K562 (cell line): ENCODE data around the gene PPA2. TPM values are rescaled to one million over a fixed set of nuclear protein-coding genes. Genes with fewer than 3 reads are reported as not detected.
A peak's percentile ranks its signal among the peaks of the same experiment; 100 is the strongest.
"Not testable (repeated sequence)": the region's sequence is repeated elsewhere in the genome, so short reads cannot be mapped to it uniquely, and the experiment has no call there.

Experiments
- ATAC-seq: fragments of 200-7000 bp; cut with Tn5 transposase; 3 replicates; pipeline ENCODE4 v1.9.1; 2020; ENCODE audit warnings: moderate library complexity
- BruUV-seq: library from RNA; stranded (reverse); fragments of 400-500 nt; replicated peaks from 2 replicates; lab custom pipeline; 2021; lab: Mats Ljungman, UMichigan
- CTCF ChIA-PET: fragments of 300-600 bp; formaldehyde crosslinking; extraction: SDS; loops from one replicate; lab custom pipeline; 2021; ENCODE audit warnings: low intra/inter-chr PET ratio; lab: Yijun Ruan, JAX
- POLR2A ChIA-PET: fragments of 300-600, 350-650 bp; sonication (Branson Sonifier 250); formaldehyde crosslinking; extraction: SDS; loops from one replicate; lab custom pipeline; 2021; ENCODE audit warnings: antibody characterized with exemption, inconsistent platforms; lab: Yijun Ruan, JAX
- DNase-seq, 4 experiments: peaks; one replicate each; pipeline versions ENCODE4 v3.0.0 to v3.0.0-alpha.2; 2011 to 2018; ENCODE audit warnings: low spot score in 3 of 4, mixed read lengths in 3 of 4; ENCODE audit errors: extremely low read depth in 1 of 4
- FAIRE-seq: peaks from 2 replicates; lab custom pipeline; 2011; peaks lifted over from hg19 to GRCh38; lab: Jason Lieb, UNC
- H2AFZ ChIP-seq: 2 replicates; pipeline ENCODE4 v1.6.0; 2011; ENCODE audit warnings: low read depth, low read length, control low read depth, inconsistent platforms
- H3K27ac ChIP-seq: fragments of 200-600 bp; 3 replicates; pipeline ENCODE4 v1.8.0; 2011; ENCODE audit warnings: low read depth, mild to moderate bottlenecking, control low read depth, inconsistent platforms, low read length, moderate library complexity, mixed read lengths; ENCODE audit errors: extremely low read depth
- H3K27me3 ChIP-seq, 2 experiments: fragments of 300-600 bp in 1 of 2; 2 replicates in 1 of 2; 3 replicates in 1 of 2; pipeline versions ENCODE4 v1.6.0 to v1.8.0; 2011; ENCODE audit warnings: inconsistent platforms in 2 of 2, low read length in 2 of 2, mild to moderate bottlenecking in 1 of 2, mixed read lengths in 1 of 2, moderate library complexity in 1 of 2; ENCODE audit not compliant: control insufficient read depth in 2 of 2, insufficient read depth in 2 of 2
- H3K36me3 ChIP-seq: fragments of 300-600 bp; 3 replicates; pipeline ENCODE4 v1.8.0; 2011; ENCODE audit warnings: mild to moderate bottlenecking, low read length, inconsistent platforms; ENCODE audit not compliant: control insufficient read depth, insufficient read depth
- H3K4me1 ChIP-seq, 2 experiments: fragments of 200-600 bp in 1 of 2; replicated peaks in 1 of 2; 2 replicates in 1 of 2; 3 replicates in 1 of 2; pipeline versions ENCODE4 v1.5.1 to v1.8.0; 2011; ENCODE audit warnings: inconsistent platforms in 2 of 2, low read length in 2 of 2, mild to moderate bottlenecking in 1 of 2, mixed read lengths in 1 of 2, moderate library complexity in 1 of 2; ENCODE audit not compliant: control insufficient read depth in 2 of 2, insufficient read depth in 2 of 2
- H3K4me2 ChIP-seq: 2 replicates; pipeline ENCODE4 v1.6.1; 2011; ENCODE audit warnings: low read length, control low read depth, inconsistent platforms, mixed read lengths; ENCODE audit not compliant: insufficient read depth
- H3K4me3 ChIP-seq: fragments of 200-600 bp; sonication (generic), shearing (Covaris generic); 2 replicates; pipeline ENCODE4 v1.5.1; 2016; ENCODE audit warnings: control low read depth, inconsistent platforms
- H3K79me2 ChIP-seq: fragments of 200-600 bp; 3 replicates; pipeline ENCODE4 v1.8.0; 2011; ENCODE audit warnings: low read length, inconsistent platforms; ENCODE audit not compliant: control insufficient read depth, insufficient read depth
- H3K9ac ChIP-seq, 2 experiments: 2 replicates each; pipeline versions ENCODE4 v1.6.0 to v1.6.1; 2011; ENCODE audit warnings: low read depth in 2 of 2, low read length in 2 of 2, control low read depth in 1 of 2, inconsistent platforms in 1 of 2, mild to moderate bottlenecking in 1 of 2, mixed read lengths in 1 of 2; ENCODE audit not compliant: insufficient read depth in 1 of 2
- H3K9me1 ChIP-seq: one replicate; pipeline ENCODE4 v1.6.0; 2011; ENCODE audit warnings: inconsistent platforms, mild to moderate bottlenecking, low read length, moderate library complexity; ENCODE audit not compliant: control insufficient read depth, insufficient read depth
- H3K9me3 ChIP-seq: replicated peaks from 2 replicates; pipeline ENCODE4 v1.5.1; 2011; ENCODE audit warnings: low read depth, low read length, inconsistent platforms; ENCODE audit not compliant: control insufficient read depth, insufficient read depth
- H4K20me1 ChIP-seq: replicated peaks from 2 replicates; pipeline ENCODE4 v1.6.1; 2011; ENCODE audit warnings: low read length, inconsistent platforms, mixed read lengths; ENCODE audit not compliant: control insufficient read depth, insufficient read depth
- CHD2 ChIP-seq: IDR thresholded peaks from 2 replicates; pipeline ENCODE4 v1.6.1; 2011; ENCODE audit warnings: low read depth, low read length
- CHD4 ChIP-seq: fragments of 200-600 bp; sonication (generic); IDR thresholded peaks from 3 replicates; pipeline ENCODE4 v1.6.1; 2012; ENCODE audit warnings: low read depth, mild to moderate bottlenecking, mixed read lengths, low read length, inconsistent platforms; ENCODE audit not compliant: insufficient read depth, insufficient replicate concordance, poor library complexity, severe bottlenecking
- COPS2 ChIP-seq: fragments of 450-650 bp; conservative IDR thresholded peaks from 2 replicates; pipeline ENCODE4 v1.6.1; 2016; ENCODE audit warnings: mild to moderate bottlenecking, moderate library complexity
- HDAC3 ChIP-seq: fragments of 450-650 bp; IDR thresholded peaks from 2 replicates; pipeline ENCODE4 v1.6.1; 2018; ENCODE audit warnings: borderline replicate concordance, mild to moderate bottlenecking, moderate library complexity; ENCODE audit not compliant: partially characterized antibody
- LCOR ChIP-seq: sonication (generic); formaldehyde crosslinking; IDR thresholded peaks from 2 replicates; pipeline ENCODE4 v1.8.0; 2022; ENCODE audit warnings: mild to moderate bottlenecking, missing genetic modification reagents
- RBM39 ChIP-seq: fragments of 200-400 bp; formaldehyde crosslinking; optimal IDR thresholded peaks from 2 replicates; pipeline ENCODE3; 2018; ENCODE audit warnings: low read depth, low read length
- ZBTB33 ChIP-seq: sonication (generic); formaldehyde crosslinking; IDR thresholded peaks from 2 replicates; pipeline ENCODE4 v1.8.1; 2023; ENCODE audit warnings: mild to moderate bottlenecking, missing genetic modification reagents
- ZFP30 ChIP-seq: fragments of 250-450 bp; sonication (Bioruptor Pico); IDR thresholded peaks from 2 replicates; pipeline ENCODE4 v1.8.0; 2022; ENCODE audit warnings: moderate library complexity, mild to moderate bottlenecking, inconsistent platforms, borderline replicate concordance
- ZNF668 ChIP-seq: fragments of 250-450 bp; sonication (Bioruptor Pico); IDR thresholded peaks from 2 replicates; pipeline ENCODE4 v1.8.0; 2022; ENCODE audit warnings: mild to moderate bottlenecking, inconsistent platforms
- WGBS: fragments of 100-300 bp; shearing (Covaris generic); methylation state at CpG from one replicate; pipeline ENCODE4 v1.1.6; 2016; ENCODE audit warnings: low coverage, mixed read lengths; ENCODE audit not compliant: insufficient coverage; ENCODE audit errors: missing lambda C conversion rate; 5-methylcytosine and 5-hydroxymethylcytosine counted together
- in situ Hi-C: fragments of 300-500 bp; cut with MboI; formaldehyde crosslinking; loops from 4 replicates; pipeline ENCODE4 v1.15.0; 2018; ENCODE audit warnings: inconsistent platforms, mixed read lengths
- intact Hi-C: fragments of 100-400 bp; cut with micrococcal nuclease; formaldehyde crosslinking; loops from 2 replicates; pipeline ENCODE4 v1.14.2; 2022
- polyA plus RNA-seq, 8 experiments: library from polyadenylated mRNA; depleted of rRNA in 4 of 8; stranded (reverse) in 5 of 8; unstranded in 3 of 8; fragments of >200 nt; fragmentation: Nextera tagmentation in 2 of 8; fragmentation: Illumina TruSeq in 1 of 8; extraction: Ambion mirVana in 2 of 8; extraction: Trizol in 1 of 8; gene quantifications; 2 replicates each; pipeline versions ENCODE4 v1.2.1 to v1.2.3, GENCODE V29; 2011 to 2014; ENCODE audit warnings: inconsistent platforms in 1 of 8, missing spikeins in 1 of 8
- total RNA-seq, 7 experiments: library from RNA; depleted of rRNA in 6 of 7; stranded (reverse); fragments of >200 nt in 6 of 7; fragmentation: Illumina TruSeq in 2 of 7; extraction: Trizol in 2 of 7; gene quantifications; 2 replicates each; pipeline versions ENCODE4 v1.2.1 to v1.2.3, GENCODE V29; 2011 to 2021; ENCODE audit warnings: low replicate concordance in 1 of 7
- TF ChIP-seq, protein P1 (sequence below), 2 experiments: fragments of 450-650 bp; IDR thresholded peaks; 2 replicates each; pipeline ENCODE4 v1.6.1; 2016
- TF ChIP-seq, protein P2 (sequence below): IDR thresholded peaks from 3 replicates; pipeline ENCODE4 v1.6.1; 2011; ENCODE audit warnings: borderline replicate concordance, mild to moderate bottlenecking; ENCODE audit not compliant: insufficient read length, insufficient read depth

The PPA2 gene
- total and polyA plus RNA-seq, 9 of the 15 experiments (the other 6 are each of a cell fraction or from before 2014, with no cell fraction given), result 48.3 to 190 (median 109) TPM

DNA sequence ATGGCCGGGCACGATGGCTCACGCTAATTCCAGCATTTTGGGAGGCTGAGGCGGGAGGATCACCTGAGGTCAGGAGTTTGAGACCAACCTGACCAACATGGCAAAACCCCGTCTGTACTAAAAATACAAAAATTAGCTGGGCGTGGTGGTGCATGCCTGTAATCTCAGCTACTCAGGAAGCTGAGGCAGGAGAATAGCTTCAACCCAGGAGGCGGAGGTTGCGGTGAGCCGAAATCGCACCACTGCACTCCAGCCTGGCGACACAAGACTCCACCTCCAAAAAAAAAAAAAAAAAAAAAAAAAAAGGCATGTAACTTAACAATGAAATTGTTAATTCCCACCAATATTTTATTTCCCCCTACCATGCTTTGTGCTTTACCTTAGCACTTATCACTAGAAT lies 15.3 kb downstream of the PPA2 start:
- intact Hi-C loops, H3K9me1 ChIP-seq, H3K27me3 ChIP-seq, BruUV-seq, ATAC-seq, H3K4me3 ChIP-seq, H3K9me3 ChIP-seq, CTCF ChIA-PET, H4K20me1 ChIP-seq, H3K27ac ChIP-seq, H2AFZ ChIP-seq, DNase-seq, FAIRE-seq, H3K4me2 ChIP-seq, POLR2A ChIA-PET, H3K9ac ChIP-seq, in situ Hi-C loops: not testable (repeated sequence)
- H3K4me1 ChIP-seq, result peaks cover 0 to 20% of the 10 kb centered on the region in 2 experiments; a peak in 3 of 5 replicates
- peak; percentile 26; the same call in 1 of the 2 replicates for TF ChIP-seq ZBTB33
- H3K79me2 ChIP-seq, result peaks cover 31% of the 10 kb centered on the region
- 100% methylated on average over 6 of the region's 11 CpGs for WGBS
- H3K36me3 ChIP-seq, result peaks cover 31% of the 10 kb centered on the region

DNA sequence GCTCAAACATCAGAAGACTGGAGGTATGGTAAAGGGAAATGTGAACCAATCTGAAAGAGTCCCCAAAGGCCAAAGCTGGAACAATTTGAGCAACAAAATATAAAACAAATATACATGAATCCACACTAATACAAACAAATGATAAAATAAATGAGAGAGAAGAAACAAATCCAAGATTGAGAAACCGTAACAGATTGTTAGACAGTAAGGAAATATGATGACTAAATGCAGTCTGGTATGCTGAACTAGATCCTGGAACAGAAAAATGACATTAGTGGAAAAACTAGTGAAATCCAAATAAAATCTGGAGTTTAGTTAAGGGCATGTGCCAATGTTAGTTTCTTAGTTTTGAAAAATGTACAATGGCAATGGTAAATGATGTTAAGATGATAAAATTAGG lies 15.9 kb downstream of the PPA2 start:
- no peak overlapping the region for H3K27ac ChIP-seq
- H3K9me3 ChIP-seq, result peaks cover 5% of the 10 kb centered on the region; the same call in 1 of the 2 replicates
- H3K27me3 ChIP-seq, result no peaks in the 10 kb centered on the region
- POLR2A ChIA-PET, result no interaction called here
- H3K9me1 ChIP-seq, result no peaks in the 10 kb centered on the region
- H2AFZ ChIP-seq, result no peak overlapping the region
- H3K9ac ChIP-seq, result no peak overlapping the region
- peaks cover 36% of the 10 kb centered on the region for H3K36me3 ChIP-seq
- H4K20me1 ChIP-seq, result no peaks in the 10 kb centered on the region
- in situ Hi-C loops, result no loop called here
- WGBS, result 100% methylated on average over 1 of the region's 1 CpG
- BruUV-seq, result no TSS peak
- ATAC-seq (no peak), FAIRE-seq (no peak), DNase-seq (no peak)
- H3K4me2 ChIP-seq, result no peak overlapping the region
- CTCF ChIA-PET, result no interaction called here
- peaks cover 31% of the 10 kb centered on the region for H3K79me2 ChIP-seq
- intact Hi-C loops, result no loop called here
- H3K4me3 ChIP-seq, result no peak overlapping the region
- H3K4me1 ChIP-seq, result peaks cover 0 to 20% of the 10 kb centered on the region in 2 experiments; a peak in 3 of 5 replicates
- TF ChIP-seq LCOR (CRISPR knock-in tag) (no peak), RBM39 (no peak), HDAC3 (no peak), ZNF668 (CRISPR knock-in tag) (no peak), CHD2 (no peak), ZFP30 (CRISPR knock-in tag) (no peak), COPS2 (no peak), CHD4 (no peak)
- TF ChIP-seq, protein P1, sequence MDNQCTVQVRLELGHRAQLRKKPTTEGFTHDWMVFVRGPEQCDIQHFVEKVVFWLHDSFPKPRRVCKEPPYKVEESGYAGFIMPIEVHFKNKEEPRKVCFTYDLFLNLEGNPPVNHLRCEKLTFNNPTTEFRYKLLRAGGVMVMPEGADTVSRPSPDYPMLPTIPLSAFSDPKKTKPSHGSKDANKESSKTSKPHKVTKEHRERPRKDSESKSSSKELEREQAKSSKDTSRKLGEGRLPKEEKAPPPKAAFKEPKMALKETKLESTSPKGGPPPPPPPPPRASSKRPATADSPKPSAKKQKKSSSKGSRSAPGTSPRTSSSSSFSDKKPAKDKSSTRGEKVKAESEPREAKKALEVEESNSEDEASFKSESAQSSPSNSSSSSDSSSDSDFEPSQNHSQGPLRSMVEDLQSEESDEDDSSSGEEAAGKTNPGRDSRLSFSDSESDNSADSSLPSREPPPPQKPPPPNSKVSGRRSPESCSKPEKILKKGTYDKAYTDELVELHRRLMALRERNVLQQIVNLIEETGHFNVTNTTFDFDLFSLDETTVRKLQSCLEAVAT (IDR thresholded peaks at IDR 0.05), result no peak
- TF ChIP-seq, protein P2, sequence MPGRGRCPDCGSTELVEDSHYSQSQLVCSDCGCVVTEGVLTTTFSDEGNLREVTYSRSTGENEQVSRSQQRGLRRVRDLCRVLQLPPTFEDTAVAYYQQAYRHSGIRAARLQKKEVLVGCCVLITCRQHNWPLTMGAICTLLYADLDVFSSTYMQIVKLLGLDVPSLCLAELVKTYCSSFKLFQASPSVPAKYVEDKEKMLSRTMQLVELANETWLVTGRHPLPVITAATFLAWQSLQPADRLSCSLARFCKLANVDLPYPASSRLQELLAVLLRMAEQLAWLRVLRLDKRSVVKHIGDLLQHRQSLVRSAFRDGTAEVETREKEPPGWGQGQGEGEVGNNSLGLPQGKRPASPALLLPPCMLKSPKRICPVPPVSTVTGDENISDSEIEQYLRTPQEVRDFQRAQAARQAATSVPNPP, result no peak
